Ammon's horn (tissue), 1 donor: ENCODE measurements around the gene RGS4.

ENCODE experiments used
- DNase-seq: peaks from one replicate; pipeline ENCODE4 v3.0.0-alpha.2; 2016; ENCODE audit warnings: low spot score

Gene RGS4

GRCh38 chr1:163102590-163102989, 33.4 kb downstream of the RGS4 start:
- no peak for DNase-seq

- DNase-seq: no peak
These were observed 35.4 kb downstream of the RGS4 start for GRCh38 chr1:163104385-163105099.

- DNase-seq: no peak
These were observed 37.3 kb downstream of the RGS4 start for GRCh38 chr1:163106364-163106987.

- DNase-seq: no peak
These were observed 38.5 kb downstream of the RGS4 start for GRCh38 chr1:163107655-163108054.

GRCh38 chr1:163115887-163116286, 46.7 kb downstream of the RGS4 start:
- DNase-seq: no peak

- DNase-seq: no peak
These were observed 50.5 kb downstream of the RGS4 start for GRCh38 chr1:163119707-163120106.

GRCh38 chr1:163120372-163120771, 51.2 kb downstream of the RGS4 start:
- no peak for DNase-seq

- no peak for DNase-seq
These were observed 55.7 kb downstream of the RGS4 start for GRCh38 chr1:163124812-163125211.
